Erythroblast (primary cell): ENCODE results near the gene GRM7.

Experiments
- DNase-seq, 2 experiments: peaks; one replicate each; lab custom pipeline; 2025; lab: John Stamatoyannopoulos, UW
- GATA1 ChIP-seq: IDR thresholded peaks from 2 replicates; pipeline ENCODE4 v1.6.1; 2011; ENCODE audit warnings: low read depth, mild to moderate bottlenecking, control low read depth, low read length, moderate library complexity
- POLR2A ChIP-seq: IDR thresholded peaks from 2 replicates; pipeline ENCODE4 v1.6.1; 2011; ENCODE audit warnings: mild to moderate bottlenecking, low read length

Gene GRM7

GRCh38 chr3:7637694-7638093 lies 776.8 kb downstream of the GRM7 start:
- TF ChIP-seq POLR2A (no peak), GATA1 (no peak)
- DNase-seq = no peak

- no peak for DNase-seq
- no peak for TF ChIP-seq POLR2A
Measured at GRCh38 chr3:7638103-7638502, 777.2 kb downstream of the GRM7 start.

- TF ChIP-seq POLR2A (no peak), GATA1 (no peak)
- no peak for DNase-seq
Measured at GRCh38 chr3:7640787-7641186, 779.9 kb downstream of the GRM7 start.

DNA sequence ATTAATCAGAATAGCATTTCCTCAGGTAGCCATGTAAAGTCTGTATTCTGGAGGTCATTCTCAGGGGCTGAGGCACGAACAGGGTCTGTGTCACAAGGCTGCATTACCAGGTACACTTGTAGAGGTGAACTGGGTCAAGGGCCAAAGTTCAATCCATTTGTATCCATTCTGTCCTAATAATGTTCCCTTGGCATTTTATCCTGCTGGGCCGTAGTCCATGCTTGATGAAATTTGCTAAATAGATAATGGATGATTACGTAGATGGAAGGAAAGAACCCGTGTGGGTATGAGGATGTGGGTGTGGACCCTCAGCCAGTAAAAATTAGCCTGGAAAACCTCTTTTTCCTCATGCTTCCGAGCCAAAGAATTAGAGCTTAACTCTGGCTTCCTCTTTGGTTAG lies 785.9 kb downstream of the GRM7 start:
- no peak for TF ChIP-seq GATA1
- no peak for TF ChIP-seq POLR2A
- DNase-seq = no peak

DNA sequence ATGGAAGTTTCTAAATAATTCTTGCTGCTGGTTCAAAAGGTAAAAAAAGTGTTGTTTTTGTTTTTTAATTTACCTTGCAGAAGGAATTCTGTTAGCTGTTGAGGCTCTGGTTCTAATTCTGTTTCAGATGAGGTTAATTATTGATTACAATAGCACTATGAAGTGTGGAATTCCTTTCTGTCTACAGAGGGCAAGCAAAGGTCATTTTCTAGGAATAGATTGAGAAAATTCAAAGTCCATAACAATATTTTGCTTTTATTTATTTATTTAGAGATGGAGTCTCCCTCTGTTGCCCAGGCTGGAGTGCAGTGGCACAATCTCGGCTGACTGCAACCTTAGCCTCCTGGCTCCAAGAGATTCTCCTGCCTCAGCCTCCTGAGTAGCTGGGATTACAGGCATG lies 789.6 kb downstream of the GRM7 start:
- DNase-seq = no peak
- no peak for TF ChIP-seq POLR2A
- TF ChIP-seq GATA1 = no peak

- TF ChIP-seq GATA1 = no peak
- TF ChIP-seq POLR2A = no peak
Measured at GRCh38 chr3:7651274-7651673, 790.4 kb downstream of the GRM7 start.

GRCh38 chr3:7657214-7658112 lies 796.5 kb downstream of the GRM7 start:
- DNase-seq = no peak
- no peak for TF ChIP-seq GATA1
- TF ChIP-seq POLR2A = no peak

More at GRCh38 chr3:7651274-7651673, 790.4 kb downstream of the GRM7 start:
- no peak for DNase-seq

- TF ChIP-seq POLR2A (no peak), GATA1 (no peak)
- no peak for DNase-seq
Measured at GRCh38 chr3:7658294-7658693, 797.4 kb downstream of the GRM7 start.

DNA sequence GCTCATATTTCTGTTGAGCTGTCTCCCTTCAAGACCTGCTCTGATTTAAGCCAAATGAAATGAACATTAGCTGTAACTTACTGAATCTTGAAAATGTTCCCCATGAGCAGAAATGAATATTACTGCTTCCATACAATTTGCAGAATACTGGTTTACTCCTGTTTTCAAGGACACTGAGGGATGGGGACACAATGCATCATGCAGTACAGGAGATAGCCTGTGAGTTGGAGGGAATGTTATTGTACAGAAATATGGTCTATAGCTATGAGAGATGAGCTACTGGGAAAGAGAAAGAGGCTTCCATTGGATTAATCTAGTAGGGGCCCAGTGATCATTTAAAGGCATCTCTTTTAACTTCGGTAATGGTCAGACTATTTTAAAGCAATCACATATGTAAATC lies 798.2 kb downstream of the GRM7 start:
- no peak for DNase-seq
- TF ChIP-seq POLR2A (no peak), GATA1 (no peak)

DNA sequence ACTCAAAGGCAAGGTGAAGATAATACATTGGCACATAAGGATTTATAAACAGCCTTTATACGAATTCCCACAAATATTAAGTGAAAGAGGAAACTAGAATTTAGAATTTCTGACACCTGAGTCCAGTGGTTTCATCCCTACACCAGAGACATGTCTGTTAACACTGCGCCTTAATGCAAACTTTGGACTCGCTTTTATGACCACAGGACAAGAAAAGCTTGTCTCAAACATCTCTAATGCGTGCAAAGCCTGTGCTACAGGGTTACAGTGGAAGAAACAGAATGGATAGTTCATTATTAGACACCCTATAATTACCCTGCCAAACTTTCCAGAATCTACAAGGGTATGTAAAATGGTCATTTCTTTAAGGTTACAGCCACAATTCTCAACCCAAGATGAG lies 802.9 kb downstream of the GRM7 start:
- no peak for DNase-seq
- TF ChIP-seq GATA1 (no peak), POLR2A (no peak)

DNA sequence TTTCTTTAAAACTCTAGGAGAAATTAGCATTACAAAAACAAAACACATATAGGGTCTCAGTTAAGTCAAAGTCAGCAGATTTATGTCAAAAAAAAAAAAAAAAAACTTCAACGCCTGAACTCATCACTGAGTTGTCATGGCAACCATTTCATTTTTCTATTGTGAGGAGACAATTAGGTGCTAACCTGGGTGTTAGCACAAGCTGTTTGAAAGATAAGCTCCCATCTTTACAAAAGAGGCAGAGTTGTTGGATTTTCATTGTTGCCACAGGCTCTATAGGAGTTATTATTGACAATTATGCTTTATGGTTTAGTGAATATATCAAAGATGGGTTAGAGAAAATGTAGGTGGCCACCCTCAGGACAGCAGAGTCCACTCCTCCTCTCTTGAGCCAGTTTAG lies 806.9 kb downstream of the GRM7 start:
- TF ChIP-seq GATA1 = no peak
- TF ChIP-seq POLR2A = no peak
- DNase-seq = no peak

DNA sequence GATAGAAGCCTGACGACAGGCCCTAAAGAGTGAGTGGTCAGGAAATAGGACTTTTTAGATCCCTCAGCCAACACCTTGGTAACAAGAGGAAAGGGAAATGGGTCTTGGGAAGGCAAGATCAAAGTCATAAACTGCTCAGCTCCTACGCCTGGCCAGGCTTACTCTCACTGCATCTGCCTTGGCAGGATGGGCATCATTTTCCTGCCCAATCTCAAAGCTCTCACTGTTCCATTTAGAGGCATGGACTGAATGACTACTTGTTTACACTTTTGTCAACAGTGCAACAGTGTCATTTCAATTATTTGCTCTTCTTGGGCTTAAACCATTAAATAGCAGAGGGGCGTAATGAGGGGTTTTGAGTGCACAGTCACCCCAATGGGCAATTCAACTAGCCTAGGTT lies 808.7 kb downstream of the GRM7 start:
- DNase-seq = no peak
- TF ChIP-seq GATA1 = no peak
- TF ChIP-seq POLR2A = no peak

DNA sequence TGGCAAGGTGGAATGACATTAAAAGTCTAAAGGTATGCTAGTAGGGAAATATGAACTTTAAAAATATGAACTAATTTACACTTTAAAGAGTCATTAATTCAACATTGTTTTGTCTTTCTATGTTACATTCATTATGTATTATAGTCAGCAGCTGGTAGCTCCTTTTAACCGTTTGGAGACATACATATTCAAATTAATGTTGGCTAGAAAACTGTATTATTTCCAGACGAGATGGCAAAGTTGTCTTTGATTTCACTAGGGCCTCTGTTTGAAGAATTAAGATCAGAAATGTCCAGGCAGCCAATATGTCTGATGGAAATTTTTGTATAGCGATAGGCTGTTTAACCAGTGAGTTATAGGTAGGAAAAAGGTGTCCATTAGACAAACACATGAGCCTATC lies 817.6 kb downstream of the GRM7 start:
- no peak for DNase-seq
- TF ChIP-seq POLR2A (no peak), GATA1 (no peak)

DNA sequence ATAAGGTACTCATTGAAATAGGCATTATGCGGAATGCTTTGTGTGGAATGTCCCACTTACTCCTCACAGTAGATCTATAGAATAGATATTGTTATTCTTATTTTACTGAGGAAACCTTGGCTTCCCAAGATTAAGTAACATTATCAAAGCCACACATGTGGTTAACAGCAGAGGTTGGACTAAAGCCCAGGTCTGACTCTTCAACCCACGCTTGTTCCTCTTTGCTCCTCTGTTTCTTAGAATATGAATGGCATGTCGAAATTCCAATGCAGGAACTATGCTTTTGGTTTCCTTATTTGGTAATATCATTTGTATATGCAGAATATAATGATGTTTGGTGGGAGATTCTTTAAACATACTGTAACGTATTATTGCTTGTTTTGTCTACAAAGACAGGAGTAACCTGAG lies 821.9 kb downstream of the GRM7 start:
- TF ChIP-seq POLR2A (no peak), GATA1 (no peak)
- DNase-seq = no peak

- no peak for TF ChIP-seq POLR2A
- no peak for TF ChIP-seq GATA1
- no peak for DNase-seq
Measured at GRCh38 chr3:7683426-7683825, 822.5 kb downstream of the GRM7 start.
